GM20000 (cell line): ENCODE measurements around the gene CXCL16.

Experiments
- DNase-seq: peaks from one replicate; pipeline ENCODE4 v3.0.0; 2012; ENCODE audit warnings: low spot score
- TF ChIP-seq, protein P1 (sequence below): IDR thresholded peaks from 2 replicates; pipeline ENCODE4 v1.5.1; 2012; ENCODE audit warnings: mild to moderate bottlenecking, control low read depth; ENCODE audit errors: extremely low read depth, missing control alignments

The CXCL16 gene

DNA sequence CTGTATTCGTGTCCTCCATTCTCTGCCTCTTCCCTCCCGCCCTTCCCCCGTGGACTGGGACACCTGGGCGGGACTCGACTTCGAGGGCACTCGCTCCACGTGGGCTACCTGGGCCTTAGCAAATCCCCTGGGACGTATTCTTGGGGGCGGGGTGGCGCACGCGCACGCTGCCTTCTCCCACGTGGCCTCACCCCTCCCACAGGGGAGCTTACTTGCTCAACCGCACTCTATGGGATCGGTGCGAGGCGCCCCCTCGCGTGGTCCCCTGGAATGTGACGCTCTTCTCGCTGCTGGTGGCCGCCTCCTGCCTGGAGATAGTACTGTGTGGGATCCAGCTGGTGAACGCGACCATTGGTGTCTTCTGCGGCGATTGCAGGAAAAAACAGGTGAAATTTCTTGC lies 42.9 kb upstream of the CXCL16 start:
- TF ChIP-seq, protein P1, sequence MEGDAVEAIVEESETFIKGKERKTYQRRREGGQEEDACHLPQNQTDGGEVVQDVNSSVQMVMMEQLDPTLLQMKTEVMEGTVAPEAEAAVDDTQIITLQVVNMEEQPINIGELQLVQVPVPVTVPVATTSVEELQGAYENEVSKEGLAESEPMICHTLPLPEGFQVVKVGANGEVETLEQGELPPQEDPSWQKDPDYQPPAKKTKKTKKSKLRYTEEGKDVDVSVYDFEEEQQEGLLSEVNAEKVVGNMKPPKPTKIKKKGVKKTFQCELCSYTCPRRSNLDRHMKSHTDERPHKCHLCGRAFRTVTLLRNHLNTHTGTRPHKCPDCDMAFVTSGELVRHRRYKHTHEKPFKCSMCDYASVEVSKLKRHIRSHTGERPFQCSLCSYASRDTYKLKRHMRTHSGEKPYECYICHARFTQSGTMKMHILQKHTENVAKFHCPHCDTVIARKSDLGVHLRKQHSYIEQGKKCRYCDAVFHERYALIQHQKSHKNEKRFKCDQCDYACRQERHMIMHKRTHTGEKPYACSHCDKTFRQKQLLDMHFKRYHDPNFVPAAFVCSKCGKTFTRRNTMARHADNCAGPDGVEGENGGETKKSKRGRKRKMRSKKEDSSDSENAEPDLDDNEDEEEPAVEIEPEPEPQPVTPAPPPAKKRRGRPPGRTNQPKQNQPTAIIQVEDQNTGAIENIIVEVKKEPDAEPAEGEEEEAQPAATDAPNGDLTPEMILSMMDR = no peak
- DNase-seq = no peak

DNA sequence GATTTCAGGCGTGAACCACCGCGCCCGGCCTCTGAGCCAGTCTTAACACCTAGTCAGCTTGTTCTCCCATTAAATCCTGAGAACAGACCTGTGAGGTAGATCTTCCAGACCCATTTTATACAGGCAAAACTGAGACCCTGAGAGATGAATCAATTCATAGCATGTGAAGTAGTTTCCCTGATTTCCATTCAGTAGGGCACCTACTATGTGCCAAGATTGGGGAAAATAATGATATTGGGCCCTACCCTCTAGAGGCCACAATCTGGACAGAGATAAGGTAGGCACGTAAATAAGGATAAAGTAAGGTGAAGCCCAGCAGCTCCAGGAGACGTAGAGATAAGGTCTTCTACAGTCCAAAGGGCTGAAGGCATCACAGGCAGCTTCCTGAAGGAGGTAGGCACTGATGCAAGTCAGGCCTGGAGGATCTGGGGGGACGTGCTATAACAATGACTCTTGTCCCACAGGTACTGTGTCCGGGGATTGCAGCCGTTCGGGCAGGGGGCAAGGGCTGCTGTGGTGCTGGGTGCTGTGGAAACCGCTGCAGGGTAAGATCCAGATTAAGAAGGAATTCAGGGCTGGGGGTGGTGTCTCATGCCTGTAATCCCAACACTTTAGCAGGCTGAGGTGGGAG lies 40.7 kb upstream of the CXCL16 start:
- no peak for DNase-seq
- TF ChIP-seq, protein P1 = no peak

DNA sequence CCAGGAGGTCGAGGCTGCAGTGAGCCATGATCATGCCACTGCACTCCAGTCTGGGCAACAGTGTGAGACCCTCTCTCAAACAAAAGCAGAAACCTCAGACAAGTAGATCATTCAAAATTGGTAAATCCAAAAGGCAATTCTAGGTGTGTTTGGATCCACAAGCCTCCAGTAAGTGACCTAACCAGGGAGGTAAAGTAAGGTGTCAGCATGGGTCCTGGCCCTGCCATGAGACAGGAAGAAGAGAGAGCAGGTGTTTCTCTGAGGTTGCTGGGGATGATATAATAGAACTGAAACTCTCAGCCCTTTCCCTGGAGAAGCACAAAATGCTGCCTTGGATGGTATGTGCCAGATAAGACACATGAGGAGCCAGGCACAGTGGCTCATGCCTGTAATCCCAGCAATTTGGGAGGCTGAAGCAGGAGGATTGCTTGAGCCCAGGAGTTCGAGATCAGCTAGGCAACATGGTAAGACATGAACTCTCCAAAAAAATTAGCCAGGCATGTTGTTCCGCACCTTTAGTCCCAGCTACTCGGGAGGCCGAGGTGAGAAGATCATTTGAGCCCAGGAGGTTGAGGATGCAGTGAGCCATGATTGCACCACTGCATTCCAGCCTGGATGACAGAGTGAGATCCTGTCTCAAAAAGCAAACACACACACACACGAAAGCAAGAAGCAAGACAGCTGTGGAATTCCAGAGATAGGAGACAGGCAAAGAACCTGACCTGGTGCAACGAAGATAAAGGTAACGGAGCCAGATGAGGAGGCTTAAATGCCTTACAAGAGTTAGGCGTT lies 38.4 kb upstream of the CXCL16 start:
- DNase-seq = no peak
- TF ChIP-seq, protein P1 = no peak

DNA sequence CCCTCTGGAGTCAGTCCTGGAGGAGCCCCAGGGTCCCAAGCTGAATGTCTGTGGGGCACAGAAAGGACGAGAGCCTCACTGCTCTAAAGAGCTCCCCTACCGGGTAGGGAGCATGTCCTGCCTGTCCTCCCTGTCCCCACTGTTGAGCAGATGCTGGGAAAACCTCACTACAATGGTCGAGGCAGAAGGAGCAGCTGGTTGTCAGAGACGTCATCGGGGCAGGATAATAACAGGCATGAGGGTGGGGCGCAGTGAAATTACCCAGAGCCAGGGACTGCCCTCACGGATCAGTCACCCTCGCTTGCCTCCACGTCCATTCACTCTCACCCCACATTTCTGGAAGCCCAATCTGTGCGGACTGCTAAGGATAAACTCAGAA lies 32.5 kb upstream of the CXCL16 start:
- TF ChIP-seq, protein P1 = no peak
- DNase-seq = no peak

DNA sequence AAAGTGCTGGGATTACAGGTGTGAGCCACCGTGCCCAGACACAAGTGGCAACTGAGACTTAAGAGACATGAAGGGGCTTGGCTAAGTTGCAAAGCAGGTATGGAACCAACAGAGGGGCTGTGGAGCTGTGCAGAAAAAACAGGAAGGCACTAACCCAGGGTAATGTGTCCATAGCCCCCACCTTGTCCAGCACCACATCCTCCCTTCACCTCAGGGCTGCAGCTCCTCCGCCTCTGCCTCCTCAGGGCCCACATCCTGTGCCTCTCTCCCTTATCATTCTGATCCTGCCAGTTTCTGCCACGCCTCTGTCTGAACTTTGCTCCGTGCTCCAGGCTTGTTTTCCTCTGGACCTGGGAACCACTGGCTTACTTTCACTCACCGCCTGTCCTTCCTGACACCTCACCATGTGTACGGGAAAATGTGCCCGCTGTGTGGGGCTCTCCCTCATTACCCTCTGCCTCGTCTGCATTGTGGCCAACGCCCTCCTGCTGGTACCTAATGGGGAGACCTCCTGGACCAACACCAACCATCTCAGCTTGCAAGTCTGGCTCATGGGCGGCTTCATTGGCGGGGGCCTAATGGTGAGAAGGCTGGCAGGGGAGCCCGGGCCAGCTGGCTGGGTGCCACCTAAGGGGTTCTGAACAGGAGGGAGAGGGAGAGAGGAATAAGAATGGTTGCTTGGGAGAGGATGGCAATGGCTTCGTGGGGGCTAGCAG lies 31.9 kb upstream of the CXCL16 start, which contains the start of gene TM4SF5:
Gene TM4SF5 (plus strand): TSS at position 368 of the 716 bp plus-strand sequence. CDS start 37 bp downstream, at position 405.
- TF ChIP-seq, protein P1 = no peak
- no peak for DNase-seq

DNA sequence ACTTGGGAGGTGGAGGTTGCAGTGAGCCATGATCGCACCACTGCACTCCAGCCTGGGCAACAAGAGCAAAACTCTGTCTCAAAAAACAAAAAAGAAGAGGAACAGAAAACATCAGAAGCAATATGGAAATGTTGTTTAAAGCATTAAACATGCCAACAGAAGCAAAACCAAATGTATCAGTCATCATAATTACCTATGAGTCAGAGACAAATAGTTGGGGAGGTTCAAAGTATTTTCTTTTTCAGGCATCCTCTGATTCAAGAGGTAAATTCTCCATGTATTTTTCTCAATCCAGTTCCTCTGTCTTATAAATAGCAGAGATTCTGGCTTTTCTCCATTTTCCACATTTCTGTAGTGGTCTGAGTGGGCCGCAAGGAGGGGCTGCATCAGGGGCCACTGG lies 29.9 kb upstream of the CXCL16 start:
- no peak for DNase-seq
- TF ChIP-seq, protein P1 = no peak

DNA sequence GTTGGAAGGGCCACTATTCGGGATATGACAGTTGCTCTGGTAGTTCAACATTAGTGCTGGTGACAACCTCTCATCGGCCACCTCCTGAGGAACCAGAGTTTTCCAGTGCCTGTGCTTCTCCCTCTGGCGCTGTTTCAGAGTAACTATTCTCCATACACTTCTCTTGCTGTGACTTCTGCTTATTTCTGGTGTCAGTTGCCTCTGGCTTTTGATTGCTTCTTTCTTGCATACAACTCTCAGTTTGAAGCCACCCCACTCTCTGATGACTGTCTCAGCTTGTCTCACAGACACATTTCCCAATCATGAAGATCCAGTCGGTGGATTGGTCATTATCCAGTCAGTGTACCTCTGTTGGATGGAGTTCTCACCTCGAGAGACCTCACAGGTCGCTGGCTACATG lies 28.6 kb upstream of the CXCL16 start:
- TF ChIP-seq, protein P1 = no peak
- no peak for DNase-seq
